ENCODE measurements around the gene DET1. TPM values are rescaled to one million over a fixed set of nuclear protein-coding genes. Genes with fewer than 3 reads are reported as not detected.
"Not testable (repeated sequence)": the region's sequence is repeated elsewhere in the genome, so short reads cannot be mapped to it uniquely, and the experiment has no call there.

The DET1 gene
- total RNA-seq, 1 donor from 2014 or later = 9.1 TPM

DNA sequence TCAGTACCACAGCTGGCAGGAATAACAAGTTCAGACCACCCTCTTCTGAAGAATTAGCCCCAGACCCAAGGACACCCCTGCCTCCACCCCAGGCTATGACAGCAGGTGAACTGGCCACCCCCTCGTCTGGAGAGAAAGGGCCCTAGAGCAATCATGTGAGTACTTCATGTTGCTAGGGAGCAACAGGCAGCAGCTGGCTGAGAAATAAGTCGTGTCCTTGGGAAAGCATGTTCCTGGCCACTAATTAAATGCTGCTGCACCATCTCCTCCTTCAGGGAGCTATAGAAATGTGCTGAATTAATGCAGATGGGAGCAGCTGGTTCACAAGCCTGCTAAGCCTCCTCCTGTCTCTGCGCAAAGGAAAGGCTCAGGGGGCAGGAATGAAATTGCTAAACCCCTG is 47.5 kb downstream of the DET1 start:
- no peak for DNase-seq (ENCODE audit: low read depth)

DNA sequence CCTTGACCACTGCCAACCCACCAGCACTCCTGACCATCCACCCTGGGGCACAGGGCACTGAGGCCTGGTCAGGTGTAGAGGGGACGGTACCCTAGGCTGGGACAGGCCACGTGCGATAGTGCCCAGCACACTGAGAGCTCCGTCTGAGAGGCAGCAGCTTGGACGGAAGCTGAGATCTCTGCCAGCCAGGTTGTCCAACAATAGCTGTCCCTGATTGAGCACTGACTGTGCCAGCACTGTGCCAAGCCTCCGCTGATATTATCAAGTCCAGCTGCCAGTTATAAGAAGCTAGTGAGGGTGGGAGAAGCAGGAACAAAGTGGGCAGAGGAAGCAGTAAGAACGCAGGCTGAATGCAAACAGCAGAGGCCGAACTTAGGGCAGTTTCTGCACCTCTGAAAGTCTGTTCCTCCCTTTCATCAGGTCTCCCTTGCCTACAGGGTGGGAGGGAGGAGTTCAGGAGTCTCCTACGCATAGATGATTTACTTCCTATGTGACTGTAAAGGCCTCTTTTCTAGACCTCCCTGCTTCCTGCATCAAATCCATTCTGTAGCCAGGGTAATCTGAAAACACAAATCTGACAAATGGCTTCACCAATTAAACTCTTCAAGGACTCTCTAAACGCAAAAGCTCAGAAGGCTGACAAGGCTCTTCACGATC is 49.2 kb downstream of the DET1 start:
- no peak for DNase-seq (ENCODE audit: low read depth)

DNA sequence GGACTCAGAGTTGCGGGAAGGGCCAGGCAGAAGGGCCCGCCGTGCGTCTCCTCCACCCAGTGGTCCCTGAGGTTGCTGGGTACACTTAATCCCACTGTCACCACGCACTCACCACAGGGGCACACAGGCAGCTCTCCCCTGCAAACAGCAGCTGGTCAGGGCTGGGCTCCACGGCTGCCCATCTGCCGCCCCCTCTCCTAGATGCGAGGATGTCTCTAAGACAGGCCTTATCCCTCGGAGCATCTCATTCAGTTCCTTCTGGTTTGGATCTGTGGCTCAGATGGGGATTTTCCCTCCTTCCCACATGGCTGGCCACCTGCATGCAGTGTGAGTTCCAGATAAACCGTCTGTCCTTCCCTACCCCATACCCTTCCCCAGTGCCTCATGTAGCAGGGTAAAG is 52.6 kb downstream of the DET1 start:
- peak; percentile 76 for DNase-seq (ENCODE audit: low read depth)

DNA sequence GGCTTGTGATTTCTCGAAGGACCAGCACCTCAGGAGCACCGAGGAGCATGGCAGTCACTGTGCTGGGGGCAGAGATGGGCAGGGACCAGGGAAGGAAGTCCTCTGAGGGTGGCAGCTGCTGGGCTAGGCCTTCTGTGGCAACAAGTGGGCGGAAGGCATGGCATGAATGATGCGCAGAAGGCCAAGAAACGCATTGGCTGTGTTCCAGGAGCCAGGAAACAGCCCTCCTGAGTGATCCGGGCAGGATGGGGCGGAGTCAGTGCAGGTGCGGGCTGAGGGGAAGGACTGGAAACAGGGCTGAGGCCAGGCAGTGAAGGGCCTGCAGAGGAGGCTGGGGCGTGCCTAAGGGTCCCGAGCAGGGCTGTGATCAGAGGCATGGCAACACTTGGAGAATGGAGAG is 55.3 kb downstream of the DET1 start:
- peak; percentile 78 for DNase-seq (ENCODE audit: low read depth)

DNA sequence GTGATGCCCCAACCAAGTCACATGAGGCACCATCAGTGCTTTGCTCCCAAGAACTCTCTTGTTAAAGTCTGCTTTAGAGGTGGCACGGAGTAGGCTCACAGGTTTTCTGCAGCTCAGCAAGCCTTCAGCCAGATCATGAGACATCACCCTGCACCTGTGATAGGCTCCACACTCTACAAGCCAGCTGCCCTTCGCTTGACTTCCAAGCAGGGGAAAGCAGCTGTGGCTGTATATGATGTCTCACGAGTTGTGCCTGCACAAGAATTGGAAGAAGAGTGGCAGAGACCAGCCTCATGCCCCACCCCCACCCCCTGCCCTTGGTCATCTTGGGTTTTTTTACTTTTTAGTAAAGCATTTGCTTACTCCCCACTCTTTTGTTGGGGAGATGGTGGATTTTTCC is 56.4 kb downstream of the DET1 start:
- peak; percentile 66 for DNase-seq (ENCODE audit: low read depth)

DNA sequence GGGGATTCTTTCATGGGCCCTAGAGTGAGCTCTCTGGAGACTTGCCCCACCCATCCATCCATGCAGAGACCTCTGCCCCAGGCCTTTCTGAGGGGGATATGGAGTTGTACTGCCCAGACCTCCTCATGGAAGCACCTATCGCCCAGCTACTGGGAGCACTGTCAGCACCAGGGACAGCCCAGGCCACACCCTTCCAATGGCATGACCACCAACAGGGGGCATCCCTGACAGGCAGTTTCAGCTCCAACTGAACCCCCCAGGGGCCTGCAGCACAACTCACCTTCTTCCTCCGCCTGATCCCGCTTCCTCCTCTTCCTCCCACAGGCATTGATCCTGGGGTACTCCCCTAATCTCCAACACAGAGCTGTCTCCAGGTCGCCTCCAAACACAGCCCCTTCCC is 57.2 kb downstream of the DET1 start:
- DNase-seq (ENCODE audit: low read depth) = no peak

DNA sequence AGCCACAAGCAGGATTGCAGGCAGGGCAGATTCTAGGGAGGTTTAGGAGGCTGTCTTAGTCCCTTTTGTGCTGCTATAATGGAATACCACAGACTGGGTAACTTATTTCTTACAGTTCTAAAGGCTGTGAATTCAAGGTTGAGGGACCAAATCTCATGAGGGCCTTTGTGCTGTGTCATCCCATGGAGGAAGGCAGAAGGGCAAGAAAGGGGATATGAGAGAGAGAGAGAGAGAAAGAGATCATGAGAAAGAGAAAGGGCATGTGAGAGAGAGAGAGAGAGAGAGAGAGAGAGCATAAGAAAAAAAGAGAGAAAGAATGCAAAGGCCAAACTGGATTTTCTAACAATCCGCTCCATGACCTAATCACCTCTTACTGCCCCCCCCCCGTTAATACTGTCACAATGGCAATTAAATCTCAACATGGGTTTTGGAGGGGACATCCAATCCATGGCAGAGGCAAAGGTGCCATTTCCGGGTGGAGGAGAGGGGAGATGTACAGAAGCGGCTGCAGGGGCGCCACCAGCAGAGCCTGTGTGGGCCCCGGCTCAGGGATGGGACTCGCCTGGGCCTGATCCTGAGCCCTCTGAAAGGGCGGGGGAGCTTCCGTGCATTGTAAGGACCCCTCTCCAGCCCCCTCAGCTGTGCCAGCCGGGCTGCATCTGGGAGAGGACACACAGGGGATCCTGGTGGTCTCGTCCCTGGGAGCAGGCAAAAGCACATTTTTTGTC is 58.5 kb downstream of the DET1 start:
- DNase-seq (ENCODE audit: low read depth) = no peak

DNA sequence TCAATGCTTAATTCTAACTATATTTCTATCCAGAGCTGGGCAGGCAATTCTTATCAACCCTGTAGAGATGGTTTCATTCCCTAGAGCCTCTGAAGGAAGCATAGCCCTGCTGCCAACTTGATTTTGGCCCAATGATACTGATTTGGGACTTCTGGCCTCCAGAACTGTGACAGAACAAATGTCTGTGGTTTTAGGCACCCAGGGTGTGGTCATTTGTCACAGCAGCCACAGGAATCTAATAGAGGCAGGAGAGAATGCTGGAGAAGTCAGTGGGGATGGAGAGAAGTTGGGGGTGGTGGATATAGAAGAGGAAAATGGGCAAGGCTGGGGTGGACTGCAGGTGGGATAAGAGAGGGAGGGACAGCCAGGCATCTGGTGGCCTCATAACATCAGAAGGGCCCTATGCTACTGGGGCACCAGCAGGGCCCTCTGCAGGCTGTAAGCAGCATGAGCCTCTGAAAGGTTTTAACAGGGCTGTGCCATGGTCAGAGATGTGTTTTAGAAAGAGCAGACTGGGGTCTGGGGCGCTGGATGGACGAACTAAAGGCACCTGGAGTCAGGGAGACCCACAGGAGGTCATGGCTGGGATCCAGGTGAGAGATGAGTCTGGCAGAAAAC is 59.2 kb downstream of the DET1 start:
- peak; percentile 77 for DNase-seq (ENCODE audit: low read depth)

DNA sequence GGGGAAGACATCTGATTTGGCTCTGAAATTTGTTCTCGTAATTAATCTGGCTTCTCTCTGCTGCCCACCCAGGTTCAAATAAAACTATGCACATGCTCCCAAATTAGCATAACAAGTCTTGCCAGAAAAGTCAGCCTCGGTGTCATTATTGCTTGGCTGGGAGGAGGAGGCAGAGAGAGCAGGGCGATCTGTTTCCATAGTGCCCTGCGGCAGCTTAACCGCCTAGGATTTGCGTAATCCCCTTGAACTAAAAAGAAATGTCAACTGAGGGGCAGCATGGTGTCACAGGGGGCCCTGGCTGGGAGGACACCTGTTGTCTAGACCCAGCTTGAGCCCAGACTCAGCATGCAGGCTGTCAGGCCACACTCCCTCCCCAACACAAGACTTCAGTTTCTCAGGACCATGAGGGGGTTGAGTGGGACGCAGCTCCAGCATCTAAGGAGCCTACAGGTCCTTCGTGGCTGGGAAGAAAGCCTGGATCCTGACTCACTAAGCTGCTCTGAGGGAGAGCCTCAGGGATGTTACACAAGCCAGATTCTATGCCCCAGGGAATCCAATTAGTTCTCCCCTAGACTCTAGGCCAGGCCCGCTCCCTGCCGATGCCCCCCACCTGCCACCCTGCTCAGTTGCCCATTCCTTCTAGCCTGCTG is 61.7 kb downstream of the DET1 start:
- peak; percentile 61 for DNase-seq (ENCODE audit: low read depth)

DNA sequence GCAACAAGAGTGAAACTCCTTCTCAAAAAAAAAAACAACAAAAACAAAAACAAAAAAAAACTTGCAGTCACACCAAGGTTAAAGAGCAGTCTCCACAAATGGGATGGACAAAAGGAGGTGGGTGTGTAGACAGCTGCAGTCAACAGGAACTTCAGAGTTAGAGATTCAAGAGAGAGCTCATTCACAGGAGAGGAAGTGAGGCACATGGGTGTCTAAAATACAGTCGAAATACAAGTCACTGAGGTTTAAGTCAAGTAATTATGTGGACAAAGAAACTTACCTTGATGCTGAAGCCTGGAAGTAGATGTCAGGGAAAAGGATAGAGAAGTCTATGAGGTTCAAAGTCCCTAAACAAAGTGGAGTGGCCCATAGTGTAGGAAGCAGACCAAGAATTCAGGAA is 64.2 kb downstream of the DET1 start:
- no peak for DNase-seq (ENCODE audit: low read depth)

DNA sequence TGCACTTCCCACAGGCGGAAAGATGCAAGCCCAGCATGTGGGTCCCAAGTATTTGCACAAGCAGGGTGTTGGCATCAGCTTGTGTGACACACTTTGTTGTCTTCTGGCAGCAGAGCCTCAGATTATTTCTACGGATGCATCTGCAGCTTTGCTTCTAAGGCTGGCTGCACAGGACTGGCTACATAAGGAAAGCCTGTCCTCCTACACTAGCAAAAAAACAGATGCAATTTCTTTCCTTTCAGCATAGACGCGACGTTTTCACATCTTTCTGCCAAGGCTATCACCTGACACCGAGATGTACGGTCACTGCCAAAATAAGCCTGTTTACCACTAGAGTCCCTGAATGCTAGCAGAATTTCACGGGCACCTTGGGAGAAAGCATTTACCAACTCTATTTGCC is 65.5 kb downstream of the DET1 start:
- DNase-seq (ENCODE audit: low read depth) = no peak

DNA sequence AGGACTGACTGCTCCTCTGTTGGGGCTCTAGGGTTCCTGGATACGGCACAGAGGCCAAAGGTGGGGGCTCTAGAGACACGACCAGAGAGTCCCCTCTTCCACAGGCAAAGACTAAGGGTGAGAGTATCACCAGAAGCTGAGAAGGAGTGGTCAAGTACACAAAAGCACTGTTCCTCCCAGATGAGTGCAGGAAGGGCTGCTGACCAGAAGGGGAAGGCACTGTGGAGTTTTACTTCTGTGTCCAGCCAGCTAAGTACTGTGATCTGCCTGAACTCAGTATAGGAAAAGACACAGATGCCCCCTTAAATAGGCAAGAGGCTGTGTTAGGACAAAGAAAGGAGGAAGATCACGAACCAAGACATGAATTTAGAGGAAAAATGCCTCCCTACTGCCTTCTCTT is 67.3 kb downstream of the DET1 start:
- DNase-seq (ENCODE audit: low read depth) = no peak

DNA sequence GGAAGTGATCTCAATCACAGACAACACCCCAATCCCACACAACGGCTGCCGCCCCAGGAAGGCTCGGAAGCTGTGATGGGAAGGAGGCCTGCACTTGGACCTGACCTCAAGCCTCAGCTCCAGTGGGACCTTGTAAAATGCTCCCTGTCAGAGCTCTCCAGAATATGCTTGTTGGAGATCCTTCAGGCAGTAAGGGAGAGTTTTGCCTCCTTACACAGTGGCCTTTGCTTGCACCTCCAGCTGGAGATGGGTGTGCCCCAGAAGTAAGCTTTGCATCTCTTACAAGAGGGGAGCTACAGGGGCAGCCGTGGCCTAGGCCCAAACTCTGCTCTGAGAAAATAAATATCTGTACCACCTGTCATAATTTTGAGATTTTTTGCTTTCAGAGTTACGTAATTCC is 68.6 kb downstream of the DET1 start:
- no peak for DNase-seq (ENCODE audit: low read depth)

DNA sequence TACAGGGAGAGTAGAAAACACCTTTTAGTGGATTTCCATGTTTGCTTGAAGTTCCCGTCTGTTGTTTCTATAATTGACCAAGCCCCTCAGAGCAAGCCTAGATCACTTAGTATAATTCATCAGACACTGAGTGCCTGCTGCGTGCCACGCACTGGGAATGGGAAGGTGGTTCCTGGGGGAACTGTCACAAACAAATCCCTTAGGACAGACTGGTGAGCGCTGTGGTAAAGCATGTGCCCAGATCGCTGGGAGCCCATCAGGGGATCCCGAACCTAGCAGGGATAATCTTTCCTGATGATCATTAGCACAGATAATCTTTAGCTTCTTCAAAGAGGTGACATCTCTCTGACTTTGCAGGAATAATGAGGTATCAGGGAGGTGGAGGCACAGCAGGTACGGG is 69.4 kb downstream of the DET1 start:
- DNase-seq (ENCODE audit: low read depth) = no peak

DNA sequence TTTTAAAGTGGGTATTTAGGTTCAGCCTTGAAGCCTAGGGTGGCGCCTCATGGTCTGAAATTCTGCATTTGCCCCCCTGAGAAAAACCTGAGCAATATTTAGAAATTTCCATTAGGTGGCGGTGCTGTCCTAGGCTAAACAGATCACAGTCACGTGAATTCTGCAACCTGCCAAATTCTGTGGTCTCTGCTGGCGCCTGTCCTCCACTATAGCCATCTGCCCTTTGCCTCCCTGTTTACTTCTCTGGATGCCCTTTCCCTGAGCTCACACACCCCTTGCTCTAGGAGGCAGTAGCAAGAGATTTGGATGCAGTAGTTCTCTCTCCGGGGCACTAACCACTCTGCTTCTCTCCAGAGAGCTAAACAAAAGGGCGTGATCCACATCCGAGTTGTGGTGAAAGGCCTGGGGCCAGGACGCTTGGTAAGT is 69.8 kb downstream of the DET1 start:
- DNase-seq (ENCODE audit: low read depth) = peak; percentile 67

DNA sequence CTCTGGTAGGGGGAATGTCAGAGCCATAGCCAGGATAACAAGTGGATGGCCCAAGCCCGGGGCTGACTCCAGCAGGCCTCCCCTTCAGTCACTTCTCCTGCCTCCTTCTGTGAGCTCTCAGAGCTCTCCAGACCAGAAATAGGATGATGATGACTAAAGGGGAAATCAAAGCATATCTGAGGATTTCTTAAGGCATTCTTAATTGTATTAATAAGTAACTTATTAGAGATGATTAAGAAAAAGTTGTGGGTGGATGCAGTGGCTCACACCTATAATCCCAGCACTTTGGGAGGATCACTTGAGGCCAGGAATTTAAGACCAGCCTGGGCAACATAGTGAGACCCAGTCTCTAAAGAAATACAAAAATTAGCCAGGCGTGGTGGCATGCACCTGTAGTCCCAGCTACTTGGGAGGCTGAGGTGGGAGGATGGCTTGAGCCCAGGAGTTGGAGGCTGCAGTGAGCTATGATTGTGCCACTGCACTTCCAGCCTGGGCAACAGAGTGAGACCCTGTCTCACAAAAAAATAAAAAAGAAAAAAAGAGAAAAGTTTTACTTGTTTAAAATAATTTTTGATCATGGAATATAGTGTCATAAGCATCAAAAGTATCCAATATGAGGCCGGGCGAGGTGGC is 72.7 kb downstream of the DET1 start:
- DNase-seq (ENCODE audit: low read depth) = not testable (repeated sequence)

DNA sequence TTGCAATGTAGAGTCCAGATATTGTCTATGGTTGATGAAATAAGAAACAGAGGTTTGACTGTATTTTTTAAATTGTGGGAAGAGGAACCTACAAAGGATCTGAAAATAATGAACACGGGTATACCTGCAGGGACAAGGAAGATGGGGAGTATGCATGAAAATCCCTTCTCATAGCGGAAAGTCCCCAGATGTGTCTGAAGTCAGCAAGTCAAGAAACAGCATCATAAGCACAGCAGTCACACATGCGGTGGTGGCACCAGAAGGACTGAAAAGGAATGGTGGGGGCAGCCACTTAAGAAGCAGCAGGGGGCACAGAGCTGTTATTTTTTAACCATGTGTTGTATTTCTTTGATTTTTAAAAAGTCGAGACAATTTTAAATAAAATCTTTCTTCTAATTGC is 74.3 kb downstream of the DET1 start:
- DNase-seq (ENCODE audit: low read depth) = no peak

DNA sequence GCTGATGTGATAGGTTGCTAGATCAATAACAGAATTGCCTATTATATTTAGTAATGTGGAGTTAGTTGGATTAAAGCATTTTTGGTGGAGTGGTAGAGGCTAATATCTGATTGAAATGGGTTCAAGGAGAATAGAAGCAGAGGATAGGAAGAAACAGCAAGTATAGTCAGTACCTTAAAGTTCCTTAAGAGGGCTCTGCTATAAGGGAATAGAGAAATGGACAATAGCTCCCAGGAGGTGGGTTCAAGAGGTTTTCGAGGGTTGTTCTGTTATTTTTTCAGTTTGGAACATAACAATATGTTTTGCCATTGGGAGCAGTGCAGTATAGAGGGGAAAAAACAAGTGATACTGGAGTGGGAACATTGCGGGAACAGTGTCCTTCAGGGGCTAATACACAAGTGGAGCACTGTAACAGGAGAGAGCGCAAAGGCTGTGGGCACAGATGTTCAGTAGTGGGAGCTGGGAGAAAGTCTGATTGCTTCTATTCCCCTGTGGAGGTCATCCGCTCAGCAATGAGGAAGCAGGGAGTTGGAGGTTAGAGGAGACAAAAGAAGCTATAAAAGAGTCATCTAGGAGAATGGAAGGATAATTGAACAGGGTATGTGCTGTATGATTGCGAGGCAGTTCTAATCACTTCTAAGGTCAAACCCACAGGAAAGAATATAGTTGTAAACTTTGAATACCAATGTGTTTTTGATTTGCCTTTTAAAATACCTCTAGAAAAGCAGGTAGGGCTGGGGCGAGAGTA is 75.7 kb downstream of the DET1 start:
- no peak for DNase-seq (ENCODE audit: low read depth)

DNA sequence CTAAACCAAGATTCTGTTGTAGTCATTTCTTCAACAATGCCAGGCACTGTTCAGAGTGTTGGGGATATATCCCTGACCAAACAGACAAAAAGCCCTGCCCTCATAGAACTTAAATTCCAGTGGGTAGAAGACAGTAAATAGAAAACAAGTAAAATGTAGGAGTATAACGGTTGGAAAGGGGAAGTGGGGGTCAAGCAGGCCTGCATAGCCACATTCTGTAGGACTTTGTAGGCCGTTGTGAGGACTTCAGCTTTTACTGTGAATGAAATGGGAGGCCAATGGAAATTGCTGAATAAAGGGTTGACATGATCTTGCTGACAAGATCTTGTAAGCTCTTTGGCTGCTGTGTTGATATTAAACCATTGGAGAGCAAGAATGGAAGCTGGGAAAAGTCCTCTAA is 77.2 kb downstream of the DET1 start:
- no peak for DNase-seq (ENCODE audit: low read depth)

DNA sequence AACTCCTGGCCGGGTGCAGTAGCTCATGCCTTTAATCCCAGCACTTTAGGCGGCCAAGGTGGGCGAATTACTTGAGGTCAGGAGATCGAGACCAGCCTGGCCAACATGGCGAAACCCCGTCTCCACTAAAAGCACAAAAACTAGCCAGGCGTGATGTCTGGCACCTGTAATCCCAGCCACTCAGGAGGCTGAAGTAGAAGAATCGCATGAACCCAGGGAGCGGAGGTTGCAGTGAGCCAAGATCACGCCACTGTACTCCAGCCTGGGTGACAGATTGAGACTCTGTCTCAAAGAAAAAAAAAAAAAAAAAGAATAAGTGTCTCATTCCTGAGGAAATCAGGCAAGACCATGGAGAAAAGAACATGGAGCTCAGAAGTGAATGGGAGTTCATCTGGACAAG is 77.8 kb downstream of the DET1 start:
- not testable (repeated sequence) for DNase-seq (ENCODE audit: low read depth)

DNA sequence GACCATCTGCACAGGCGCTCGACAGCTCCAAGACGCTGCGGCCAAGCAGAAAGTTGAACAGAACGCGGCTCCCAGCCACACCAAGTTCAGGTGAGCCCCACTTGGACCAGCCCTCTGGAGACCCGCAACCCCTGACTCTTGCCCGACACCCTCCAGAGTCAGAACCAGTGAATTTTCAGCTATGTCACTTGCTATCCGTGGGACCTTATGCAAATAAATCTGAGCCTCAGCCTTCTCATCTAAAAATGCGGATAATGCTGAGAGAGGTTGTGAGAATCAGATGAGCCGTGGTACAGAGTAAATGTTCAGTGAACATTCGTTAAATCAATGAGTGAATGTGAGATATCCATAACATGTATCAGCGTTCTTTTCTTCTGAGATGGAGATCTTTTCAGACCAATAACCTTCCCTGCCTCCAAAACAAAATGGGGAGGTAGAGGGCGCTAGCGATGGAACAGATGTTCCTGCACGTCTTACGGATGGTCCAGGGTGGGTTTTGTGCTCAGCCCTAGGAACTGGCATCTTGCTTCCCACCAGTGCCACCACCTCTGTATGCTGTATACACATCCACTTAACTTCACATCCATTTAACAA is 78.4 kb downstream of the DET1 start:
- DNase-seq (ENCODE audit: low read depth) = peak; percentile 53
